Activated CD8-positive, alpha-beta T cell treated with anti-CD3 and anti-CD28 coated beads, Interleukin-2, amount 10 ng/mL, durations not matched to agents 7 days and 5 days (primary cell): ENCODE data around the gene PDZD7. TPM values are rescaled to one million over a fixed set of nuclear protein-coding genes. Genes with fewer than 3 reads are reported as not detected.

Source experiments
- ATAC-seq: fragments of 150-1000 bp; cut with Tn5 transposase; one replicate; pipeline ENCODE4 v1.10.0; 2021; ENCODE audit warnings: moderate library complexity
- CTCF ChIA-PET: fragments of 350-600 bp; sonication (Branson Sonifier 250); formaldehyde crosslinking; loops from one replicate; lab custom pipeline; 2021; ENCODE audit warnings: antibody characterized with exemption; lab: Charles Lee
- POLR2A ChIA-PET: fragments of 350-600 bp; sonication (Branson Sonifier 250); formaldehyde crosslinking; loops from one replicate; lab custom pipeline; 2021; ENCODE audit warnings: antibody characterized with exemption; lab: Charles Lee
- DNase-seq: peaks from one replicate; pipeline ENCODE4 v3.0.0-alpha.2; 2020
- H3K27ac Mint-ChIP-seq: one replicate; pipeline ENCODE4 v1.8.0; 2021; ENCODE audit warnings: mild to moderate bottlenecking, mixed read lengths
- H3K27me3 Mint-ChIP-seq: one replicate; pipeline ENCODE4 v1.8.0; 2021; ENCODE audit warnings: low read depth, mixed read lengths
- H3K36me3 Mint-ChIP-seq: one replicate; pipeline ENCODE4 v1.8.0; 2021; ENCODE audit warnings: low read depth, mixed read lengths
- H3K4me1 Mint-ChIP-seq: one replicate; pipeline ENCODE4 v1.8.0; 2021; ENCODE audit warnings: low read depth, mixed read lengths
- H3K4me3 Mint-ChIP-seq: one replicate; pipeline ENCODE4 v1.8.0; 2021; ENCODE audit warnings: mild to moderate bottlenecking, mixed read lengths
- H3K9me3 Mint-ChIP-seq: one replicate; pipeline ENCODE4 v1.8.0; 2022; ENCODE audit warnings: mixed read lengths; ENCODE audit not compliant: insufficient read depth
- total RNA-seq, 2 experiments: library from RNA; stranded (reverse); gene quantifications; one replicate each; pipeline ENCODE4 v1.2.3, GENCODE V29; 2021

PDZD7 gene
- total RNA-seq, 2 experiments from 2014 or later: 0.47 to 0.50 TPM

GRCh38 chr10:100986952-100987684 lies 43.8 kb downstream of the PDZD7 start, which contains the start of the genes MRPL43 and TWNK:
Gene MRPL43, minus strand, starts transcription at chr10:100987497. Its CDS starts 54 bp downstream, at chr10:100987443.
Gene TWNK, plus strand, starts transcription at chr10:100987543. Its CDS starts 668 bp downstream, at chr10:100988211.
- H3K4me3 Mint-ChIP-seq: peak within 1 kb of the TSS; percentile 88
- H3K4me1 Mint-ChIP-seq: peaks cover 44% of the 10 kb centered on the region
- CTCF ChIA-PET: interaction anchor here (0.9 to 6.0 kb wide), 3 partner anchors 10 to 56 kb away, joined by 3 to 60 read pairs (median 7); partner anchors contain the start of gene LZTS2
- H3K9me3 Mint-ChIP-seq: no peaks in the 10 kb centered on the region
- H3K27me3 Mint-ChIP-seq: no peaks in the 10 kb centered on the region
- POLR2A ChIA-PET: interaction anchor here (1.1 kb wide), 1 partner anchor 9 kb away, joined by 5 read pairs; no protein-coding TSS in a partner anchor
- H3K36me3 Mint-ChIP-seq: peaks cover 29% of the 10 kb centered on the region
- DNase-seq: peak; percentile 90
- H3K27ac Mint-ChIP-seq: peak within 1 kb of the TSS; percentile 79
- ATAC-seq: peak; percentile 96

- Mint-ChIP-seq H3K4me3 (peak overlapping the region; percentile 88), H3K27me3 (no peaks in the 10 kb centered on the region), H3K4me1 (peaks cover 44% of the 10 kb centered on the region), H3K27ac (peak overlapping the region; percentile 4), H3K9me3 (no peaks in the 10 kb centered on the region), H3K36me3 (peaks cover 29% of the 10 kb centered on the region)
- no peak for ATAC-seq
- ChIA-PET POLR2A (no interaction called here), CTCF (interaction anchor here (1.7 to 6.0 kb wide), 2 partner anchors 11 to 28 kb away, joined by 7 to 60 read pairs; partner anchors contain the start of gene LZTS2)
- no peak for DNase-seq
These were observed 44.3 kb downstream of the PDZD7 start for GRCh38 chr10:100986623-100986951.

GRCh38 chr10:100985336-100985735 lies 45.6 kb downstream of the PDZD7 start:
- Mint-ChIP-seq H3K36me3 (peaks cover 18% of the 10 kb centered on the region), H3K9me3 (no peaks in the 10 kb centered on the region), H3K27ac (no peak overlapping the region), H3K4me1 (peaks cover 41% of the 10 kb centered on the region), H3K4me3 (no peak overlapping the region), H3K27me3 (no peaks in the 10 kb centered on the region)
- POLR2A ChIA-PET: no interaction called here
- DNase-seq: no peak
- ATAC-seq: no peak
- CTCF ChIA-PET: interaction anchor here (1.5 to 6.0 kb wide), 2 partner anchors 12 to 16 kb away, joined by 4 to 60 read pairs; partner anchors contain the start of genes LZTS2 and SEMA4G

GRCh38 chr10:100984672-100985177 lies 46.2 kb downstream of the PDZD7 start:
- ChIA-PET POLR2A (no interaction called here), CTCF (interaction anchor here (1.5 to 6.0 kb wide), 2 partner anchors 13 to 15 kb away, joined by 4 to 60 read pairs; partner anchors contain the start of genes LZTS2 and SEMA4G)
- H3K36me3 Mint-ChIP-seq: peaks cover 16% of the 10 kb centered on the region
- no peak overlapping the region for H3K4me3 Mint-ChIP-seq
- H3K9me3 Mint-ChIP-seq: no peaks in the 10 kb centered on the region
- ATAC-seq (no peak), DNase-seq (no peak)
- H3K4me1 Mint-ChIP-seq: peaks cover 40% of the 10 kb centered on the region
- H3K27ac Mint-ChIP-seq: peak overlapping the region; percentile 43
- H3K27me3 Mint-ChIP-seq: no peaks in the 10 kb centered on the region

- peaks cover 34% of the 10 kb centered on the region for H3K4me1 Mint-ChIP-seq
- no peak overlapping the region for H3K27ac Mint-ChIP-seq
- peaks cover 15% of the 10 kb centered on the region for H3K36me3 Mint-ChIP-seq
- DNase-seq (no peak), ATAC-seq (no peak)
- ChIA-PET CTCF (interaction anchor here (1.5 to 6.0 kb wide), 2 partner anchors 13 to 31 kb away, joined by 3 to 60 read pairs; partner anchors contain the start of gene LZTS2), POLR2A (no interaction called here)
- H3K27me3 Mint-ChIP-seq: no peaks in the 10 kb centered on the region
- no peaks in the 10 kb centered on the region for H3K9me3 Mint-ChIP-seq
- H3K4me3 Mint-ChIP-seq: no peak overlapping the region
These were observed 46.9 kb downstream of the PDZD7 start for GRCh38 chr10:100983868-100984671.

- Mint-ChIP-seq H3K36me3 (peaks cover 15% of the 10 kb centered on the region), H3K27me3 (no peaks in the 10 kb centered on the region), H3K4me3 (no peak overlapping the region), H3K27ac (no peak overlapping the region), H3K9me3 (no peaks in the 10 kb centered on the region), H3K4me1 (peaks cover 26% of the 10 kb centered on the region)
- DNase-seq: no peak
- POLR2A ChIA-PET: no interaction called here
- CTCF ChIA-PET: interaction anchor here (1.5 kb wide), 1 partner anchor 32 kb away, joined by 3 read pairs; no protein-coding TSS in a partner anchor
- no peak for ATAC-seq
These were observed 47.8 kb downstream of the PDZD7 start for GRCh38 chr10:100982916-100983830.

GRCh38 chr10:100981178-100981772 lies 49.7 kb downstream of the PDZD7 start:
- Mint-ChIP-seq H3K27ac (no peak overlapping the region), H3K9me3 (no peaks in the 10 kb centered on the region), H3K4me1 (peaks cover 10% of the 10 kb centered on the region), H3K27me3 (no peaks in the 10 kb centered on the region), H3K36me3 (peaks cover 5% of the 10 kb centered on the region), H3K4me3 (no peak overlapping the region)
- no peak for ATAC-seq
- ChIA-PET POLR2A (interaction anchor here (1.6 kb wide), 1 partner anchor 25 kb away, joined by 5 read pairs; no protein-coding TSS in a partner anchor), CTCF (interaction anchor here (1.0 to 1.3 kb wide), 2 partner anchors 12 to 17 kb away, joined by 3 to 5 read pairs; partner anchors contain the start of gene SEMA4G)
- no peak for DNase-seq

- H3K9me3 Mint-ChIP-seq: no peaks in the 10 kb centered on the region
- ChIA-PET CTCF (interaction anchor here (1.0 to 1.3 kb wide), 2 partner anchors 12 to 17 kb away, joined by 3 to 5 read pairs; partner anchors contain the start of gene SEMA4G), POLR2A (interaction anchor here (1.6 kb wide), 1 partner anchor 24 kb away, joined by 5 read pairs; no protein-coding TSS in a partner anchor)
- H3K27ac Mint-ChIP-seq: no peak overlapping the region
- DNase-seq (no peak), ATAC-seq (no peak)
- H3K27me3 Mint-ChIP-seq: no peaks in the 10 kb centered on the region
- H3K4me1 Mint-ChIP-seq: peaks cover 4% of the 10 kb centered on the region
- no peak overlapping the region for H3K4me3 Mint-ChIP-seq
- H3K36me3 Mint-ChIP-seq: peaks cover 5% of the 10 kb centered on the region
These were observed 50.2 kb downstream of the PDZD7 start for GRCh38 chr10:100980711-100981110.

GRCh38 chr10:100980311-100980710 lies 50.6 kb downstream of the PDZD7 start:
- H3K4me3 Mint-ChIP-seq: no peak overlapping the region
- ATAC-seq (no peak), DNase-seq (no peak)
- CTCF ChIA-PET: interaction anchor here (1.3 to 1.4 kb wide), 2 partner anchors 13 to 18 kb away, joined by 4 to 5 read pairs; no protein-coding TSS in a partner anchor
- no peak overlapping the region for H3K27ac Mint-ChIP-seq
- H3K27me3 Mint-ChIP-seq: no peaks in the 10 kb centered on the region
- H3K4me1 Mint-ChIP-seq: no peaks in the 10 kb centered on the region
- no peaks in the 10 kb centered on the region for H3K9me3 Mint-ChIP-seq
- H3K36me3 Mint-ChIP-seq: peaks cover 2% of the 10 kb centered on the region
- POLR2A ChIA-PET: interaction anchor here (1.6 kb wide), 1 partner anchor 24 kb away, joined by 5 read pairs; no protein-coding TSS in a partner anchor

- no peak overlapping the region for H3K4me3 Mint-ChIP-seq
- no peaks in the 10 kb centered on the region for H3K27me3 Mint-ChIP-seq
- H3K9me3 Mint-ChIP-seq: no peaks in the 10 kb centered on the region
- no peak for DNase-seq
- ChIA-PET CTCF (interaction anchor here (1.4 kb wide), 1 partner anchor 13 kb away, joined by 4 read pairs; no protein-coding TSS in a partner anchor), POLR2A (no interaction called here)
- H3K27ac Mint-ChIP-seq: no peak overlapping the region
- no peaks in the 10 kb centered on the region for H3K4me1 Mint-ChIP-seq
- H3K36me3 Mint-ChIP-seq: peaks cover 2% of the 10 kb centered on the region
- ATAC-seq: no peak
These were observed 51.1 kb downstream of the PDZD7 start for GRCh38 chr10:100979791-100980272.
